HG02763 (cell line): ENCODE results near the gene TBXA2R.
"Not testable (repeated sequence)": the region's sequence is repeated elsewhere in the genome, so short reads cannot be mapped to it uniquely, and the experiment has no call there.

Experiments
- ATAC-seq: cut with Tn5 transposase; IDR thresholded peaks from one replicate; pipeline ENCODE4 v1.9.1; 2021; ENCODE audit warnings: mild to moderate bottlenecking, moderate library complexity; ENCODE audit not compliant: unreplicated experiment

Gene TBXA2R

GRCh38 chr19:3584036-3584802 is 22.5 kb downstream of the TBXA2R start:
- ATAC-seq = not testable (repeated sequence)

- ATAC-seq = not testable (repeated sequence)
Observed at GRCh38 chr19:3581792-3582191, 24.9 kb downstream of the TBXA2R start.

- no peak for ATAC-seq
Observed at GRCh38 chr19:3580156-3580934, 26.3 kb downstream of the TBXA2R start.

DNA sequence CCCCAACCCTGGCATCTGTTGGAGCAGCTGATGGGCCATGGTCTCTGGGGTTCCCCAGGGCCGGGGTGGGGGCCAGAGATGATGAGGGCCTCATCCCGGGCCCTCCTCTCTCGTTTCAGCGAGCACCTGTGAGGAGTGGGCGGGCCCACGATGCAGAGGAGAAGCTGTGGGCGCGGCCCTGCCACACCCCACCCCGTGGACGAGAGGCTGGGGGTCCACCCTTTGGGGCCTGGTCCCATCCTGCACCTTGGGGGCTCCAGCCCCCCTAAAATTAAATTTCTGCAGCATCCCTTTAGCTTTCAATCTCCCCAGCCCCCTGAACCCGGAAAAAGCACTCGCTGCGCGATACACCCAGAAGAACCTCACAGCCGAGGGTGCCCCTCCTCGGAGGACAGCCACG is 28.3 kb downstream of the TBXA2R start:
- no peak for ATAC-seq

- no peak for ATAC-seq
Observed at GRCh38 chr19:3577723-3578344, 28.8 kb downstream of the TBXA2R start.

DNA sequence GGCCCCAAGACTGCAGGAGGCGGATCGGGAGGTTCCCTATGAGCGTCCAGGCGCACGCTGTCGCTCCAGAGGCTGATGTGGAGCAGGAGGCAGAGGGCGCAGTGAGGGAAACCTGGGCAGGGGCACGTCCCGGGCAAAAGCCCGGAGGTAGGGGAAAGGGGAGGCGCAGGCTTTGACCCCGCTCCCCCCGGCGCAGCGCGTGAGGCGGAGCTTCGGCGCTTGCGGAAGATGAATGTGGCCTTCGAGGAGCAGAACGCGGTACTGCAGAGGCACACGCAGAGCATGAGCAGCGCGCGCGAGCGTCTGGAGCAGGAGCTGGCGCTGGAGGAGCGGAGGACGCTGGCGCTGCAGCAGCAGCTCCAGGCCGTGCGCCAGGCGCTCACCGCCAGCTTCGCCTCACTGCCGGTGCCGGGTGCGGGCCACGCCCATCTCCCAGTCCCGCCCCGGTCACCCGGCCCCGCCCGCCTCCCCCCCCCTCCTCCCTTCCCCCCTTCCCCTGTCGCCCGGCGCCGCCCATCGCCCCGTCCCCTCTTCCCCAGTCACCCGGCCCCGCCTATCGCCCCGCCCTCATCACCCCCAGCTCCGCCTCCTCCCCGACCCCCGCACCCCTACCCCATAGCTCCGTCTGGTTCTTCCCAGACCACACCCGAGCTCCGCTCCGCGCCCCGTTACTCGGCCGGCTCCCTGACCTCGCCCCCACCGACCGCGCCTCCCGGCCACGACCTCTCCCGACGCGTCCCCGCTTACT is 29.8 kb downstream of the TBXA2R start:
- no peak for ATAC-seq

DNA sequence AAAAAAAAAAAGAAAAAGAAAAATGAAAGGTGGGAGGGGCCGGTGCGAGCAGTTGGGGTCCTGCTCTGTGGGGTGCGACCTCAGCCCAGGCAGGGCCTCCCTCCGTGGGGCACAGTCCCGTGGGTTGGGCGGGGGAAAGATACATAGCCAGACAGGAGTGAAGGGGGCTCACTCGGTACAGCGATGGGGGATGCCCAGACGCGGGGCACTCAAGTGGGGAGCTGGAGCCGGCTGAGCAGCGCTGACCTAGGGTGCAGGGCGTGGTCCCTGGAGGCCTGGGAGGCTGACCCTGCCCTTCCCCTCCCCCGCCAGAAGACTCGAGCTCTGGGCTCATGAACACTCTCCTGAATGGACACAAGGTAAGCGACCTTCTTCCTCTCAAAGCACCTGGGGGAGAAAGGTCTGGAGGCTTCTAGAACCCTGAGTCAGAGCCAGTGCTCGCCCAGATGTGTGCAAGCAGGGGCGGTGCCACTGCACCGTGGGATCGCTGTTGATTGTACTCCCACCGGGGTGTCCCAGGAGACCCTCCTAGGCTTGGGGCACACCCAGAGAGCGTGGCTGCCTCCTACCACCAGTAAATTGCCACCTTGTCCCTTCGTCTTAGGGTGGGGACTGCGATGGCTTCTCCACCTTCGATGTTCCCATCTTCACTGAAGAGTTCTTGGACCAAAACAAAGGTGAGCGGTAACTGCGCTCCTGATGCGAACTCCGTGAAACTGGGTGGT is 30.6 kb downstream of the TBXA2R start:
- ATAC-seq = no peak

GRCh38 chr19:3575260-3575741 is 31.4 kb downstream of the TBXA2R start:
- no peak for ATAC-seq

DNA sequence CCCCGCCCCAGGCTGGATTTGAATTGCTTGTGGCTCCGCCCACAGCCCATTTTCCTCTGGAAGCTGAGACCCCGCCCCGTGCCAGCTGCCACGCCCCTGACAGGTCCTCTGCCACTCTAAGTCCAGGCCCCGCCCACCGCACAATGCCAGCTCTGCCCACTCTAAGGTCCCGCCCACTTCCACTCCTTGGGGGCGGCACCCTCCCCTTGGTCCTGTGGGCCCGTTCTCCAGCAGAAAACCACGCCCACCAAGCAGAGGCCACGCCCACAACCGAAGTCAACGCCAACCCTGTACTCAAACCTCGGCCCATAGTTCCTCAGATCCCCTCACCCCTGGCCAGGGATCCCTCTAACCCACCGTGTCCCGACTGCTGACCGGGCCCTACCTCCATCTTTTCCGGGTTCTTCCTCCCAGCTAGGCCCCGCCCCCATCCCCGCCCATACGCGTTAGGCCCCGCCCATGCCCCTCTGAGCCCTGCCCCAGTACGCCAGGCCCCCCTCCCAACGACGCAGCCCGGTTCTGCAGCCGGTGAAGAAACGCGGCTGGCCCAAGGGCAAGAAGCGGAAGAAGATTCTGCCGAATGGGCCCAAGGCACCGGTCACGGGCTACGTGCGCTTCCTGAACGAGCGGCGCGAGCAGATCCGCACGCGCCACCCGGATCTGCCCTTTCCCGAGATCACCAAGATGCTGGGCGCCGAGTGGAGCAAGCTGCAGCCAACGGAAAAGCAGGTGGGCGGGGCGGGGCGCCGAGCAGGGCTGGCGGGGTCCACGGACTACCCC is 32.6 kb downstream of the TBXA2R start:
- ATAC-seq = no peak

DNA sequence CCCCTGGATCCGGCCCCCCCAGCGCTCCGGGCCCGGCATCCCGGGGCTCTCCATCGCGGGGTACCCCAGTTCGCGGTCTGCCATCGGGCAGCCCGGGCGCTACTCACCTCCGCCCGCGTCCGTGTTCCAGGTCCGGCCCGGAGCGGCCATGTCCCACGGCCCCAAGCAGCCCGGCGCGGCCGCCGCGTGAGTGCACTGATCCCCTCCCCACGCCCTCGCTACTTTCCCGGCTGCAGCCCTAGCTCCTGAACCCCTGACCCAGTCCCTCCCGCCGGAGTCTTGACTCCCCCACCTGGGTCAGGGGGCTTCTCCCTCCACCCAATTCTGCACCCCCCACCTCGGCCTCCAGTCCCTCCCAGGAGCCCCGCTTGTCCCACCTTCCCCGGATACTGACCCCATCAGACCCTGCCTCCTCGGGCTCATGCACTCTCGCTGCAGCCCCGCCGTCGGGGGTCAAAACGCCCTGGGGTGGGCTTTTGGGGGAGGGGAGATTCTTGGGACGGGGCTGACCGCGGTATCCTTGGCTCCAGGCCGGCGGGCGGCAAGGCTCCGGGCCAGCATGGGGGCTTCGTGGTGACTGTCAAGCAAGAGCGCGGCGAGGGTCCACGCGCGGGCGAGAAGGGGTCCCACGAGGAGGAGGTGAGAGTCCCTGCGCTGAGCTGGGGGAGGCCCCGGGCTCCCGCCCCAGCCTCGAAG is 33.4 kb downstream of the TBXA2R start:
- ATAC-seq = peak; percentile 2

DNA sequence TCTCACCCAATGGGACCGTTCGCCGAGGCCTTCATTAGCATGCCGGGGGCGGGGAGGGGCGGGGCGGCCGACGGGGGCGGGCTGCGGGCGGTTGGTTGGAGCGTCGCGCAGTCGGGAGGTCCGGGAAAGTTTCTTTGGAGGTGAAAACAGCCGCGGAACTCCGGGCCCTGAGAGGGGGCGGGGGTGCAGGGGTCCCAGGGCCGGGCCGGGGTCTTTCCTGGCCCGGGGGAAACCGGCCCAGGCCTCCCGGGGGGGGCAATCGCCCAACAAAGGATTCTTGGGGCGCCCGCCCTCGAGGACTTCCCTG is 33.9 kb downstream of the TBXA2R start, which contains the start of gene HMG20B:
TSS of gene HMG20B (plus strand) at position 90 of the 307 bp plus-strand sequence. CDS start 366 bp downstream, outside the sequence.
- ATAC-seq = no peak

DNA sequence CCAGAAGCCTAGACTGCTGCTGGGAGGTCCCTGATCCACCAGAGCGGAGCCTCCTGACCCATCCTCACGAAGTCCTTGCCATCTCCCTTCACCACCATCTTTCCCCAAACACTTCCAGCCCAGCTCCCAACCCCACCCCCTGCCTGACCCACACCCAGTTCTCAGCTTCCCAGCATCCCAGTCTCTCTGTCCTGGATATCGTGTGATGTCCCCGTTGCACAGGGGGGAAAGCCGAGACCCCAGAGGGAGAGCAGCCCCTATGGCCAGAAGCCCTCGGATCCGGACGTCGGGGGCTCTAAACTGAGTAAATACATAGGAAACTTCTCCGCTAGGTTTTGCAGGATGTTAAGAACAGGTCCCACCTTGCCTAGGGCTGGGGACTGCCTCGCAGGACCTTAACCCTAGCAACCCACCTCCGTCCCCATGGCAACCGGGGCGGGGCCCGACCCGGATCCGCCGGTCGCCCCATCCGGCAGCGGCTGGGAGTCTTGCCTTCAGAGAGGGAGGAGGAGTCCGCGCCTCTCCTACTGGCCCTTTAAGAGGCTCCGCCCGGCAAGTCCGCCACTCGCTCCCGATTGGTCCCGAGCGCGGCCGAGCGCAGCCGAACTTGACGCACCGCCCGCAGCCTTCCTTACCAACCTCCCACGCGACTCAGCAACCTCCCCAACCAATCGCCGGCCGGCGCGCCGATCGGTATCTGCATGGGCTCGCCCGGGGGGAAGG is 34.4 kb downstream of the TBXA2R start:
- ATAC-seq = peak; percentile 91

DNA sequence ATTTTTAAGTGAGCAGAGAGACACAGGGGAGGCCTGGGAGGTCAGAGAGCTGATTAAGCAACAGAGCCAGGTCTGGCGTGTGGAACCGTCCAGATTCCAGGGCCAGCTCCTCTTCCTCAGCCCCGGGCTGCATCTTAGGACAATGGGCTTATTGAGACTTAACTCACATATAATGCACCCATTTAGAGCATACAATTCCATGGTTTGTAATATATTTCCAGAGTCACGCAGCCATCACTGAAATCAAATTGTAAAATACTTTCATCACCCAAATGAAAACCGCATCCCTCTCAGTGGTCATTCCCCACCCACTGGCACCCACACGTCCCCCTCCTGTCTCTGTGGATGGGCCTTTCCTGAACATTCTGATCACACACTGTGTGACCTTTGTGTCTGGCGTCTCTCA is 36.1 kb downstream of the TBXA2R start:
- ATAC-seq = no peak

- ATAC-seq = not testable (repeated sequence)
Observed at GRCh38 chr19:3570042-3570441, 36.6 kb downstream of the TBXA2R start.

GRCh38 chr19:3565139-3565538 is 41.5 kb downstream of the TBXA2R start:
- ATAC-seq = no peak

DNA sequence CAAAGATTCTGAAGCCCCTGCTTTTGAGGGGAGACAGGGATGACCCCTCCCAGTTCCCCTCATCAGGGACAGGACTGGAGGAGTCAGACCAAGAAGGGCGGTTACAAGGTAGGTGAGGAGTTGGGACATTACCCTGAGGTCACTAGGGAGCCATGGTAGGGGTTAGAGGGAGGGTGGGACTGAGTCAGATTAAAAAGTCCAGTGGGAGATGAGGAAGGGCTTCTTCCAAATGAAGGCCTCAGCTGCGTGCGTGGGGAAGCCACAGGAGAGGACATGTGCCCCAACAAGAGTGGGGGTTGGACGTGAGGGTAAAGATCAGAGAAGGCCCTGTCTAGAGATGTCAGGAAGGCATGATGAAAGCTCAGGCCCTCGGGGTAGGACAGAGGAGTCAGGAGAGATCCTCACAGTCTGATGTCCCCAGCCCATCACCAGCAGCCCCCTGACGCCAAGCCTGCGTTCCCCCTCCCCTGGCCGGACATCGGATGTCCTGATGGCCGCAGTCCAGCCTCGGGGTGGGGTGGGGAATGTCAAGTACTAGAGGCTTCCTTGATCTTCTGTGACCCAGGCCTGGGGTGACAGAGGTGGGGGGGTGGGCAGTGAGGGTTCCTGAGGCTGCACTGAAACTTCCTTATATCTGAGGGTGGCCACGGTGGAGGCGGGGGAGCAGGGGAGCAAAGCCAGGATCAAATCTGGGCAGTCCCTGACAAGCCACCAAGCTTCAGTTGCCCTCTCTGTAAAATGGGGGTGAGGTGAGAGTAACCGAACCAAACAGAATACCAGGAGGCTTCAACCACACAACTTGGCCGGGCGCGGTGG is 42.8 kb downstream of the TBXA2R start:
- no peak for ATAC-seq

- peak; percentile 82 for ATAC-seq
Observed at GRCh38 chr19:3557461-3558248, 49.0 kb downstream of the TBXA2R start, which contains the start of gene MFSD12. Gene MFSD12, minus strand, starts transcription at chr19:3557586. Its CDS starts 183 bp downstream, at chr19:3557403.
